Measurements from ENCODE around the gene RCAN3. TPM values are rescaled to one million over a fixed set of nuclear protein-coding genes. Genes with fewer than 3 reads are reported as not detected.
"Not testable (repeated sequence)": the region's sequence is repeated elsewhere in the genome, so short reads cannot be mapped to it uniquely, and the experiment has no call there.

RCAN3 gene
- total and polyA plus RNA-seq, 2 of the 13 experiments (the other 11 are each of a cell fraction or from before 2014, with no cell fraction given) = 12.2 to 13.3 TPM

GRCh38 chr1:24549210-24549609 is 46.6 kb downstream of the RCAN3 start (continued):
- TF ChIP-seq KLF16 (CRISPR knock-in tag; IDR thresholded peaks at IDR 0.05) (peak in 1 of 2 experiments; percentile 44; a peak in 1 of 4 replicates), ZMYM3 (CRISPR knock-in tag; IDR thresholded peaks at IDR 0.05) (peak; percentile 58; the same call in 1 of the 2 replicates), ZNF614 (CRISPR knock-in tag; IDR thresholded peaks at IDR 0.05; ENCODE audit: borderline replicate concordance) (peak; percentile 48; the same call in 1 of the 2 replicates), SMAD3 (CRISPR knock-in tag; IDR thresholded peaks at IDR 0.05) (0 out of 2 replicates have a peak, but pooled peaks have one; percentile 26), YEATS4 (CRISPR knock-in tag; IDR thresholded peaks at IDR 0.05; ENCODE audit: borderline replicate concordance) (0 out of 2 replicates have a peak, but pooled peaks have one; percentile 36), FOXP1 (CRISPR knock-in tag; IDR thresholded peaks at IDR 0.05) (peak; percentile 75), SOX6 (CRISPR knock-in tag; IDR thresholded peaks at IDR 0.05) (peak; percentile 85), NR2C2 (CRISPR knock-in tag; IDR thresholded peaks at IDR 0.05; ENCODE audit: borderline replicate concordance) (peak; percentile 68; the same call in 1 of the 2 replicates), KLF12 (CRISPR knock-in tag; IDR thresholded peaks at IDR 0.05; ENCODE audit: borderline replicate concordance) (0 out of 2 replicates have a peak, but pooled peaks have one; percentile 29), ZFX (CRISPR knock-in tag; IDR thresholded peaks at IDR 0.05; ENCODE audit: low read depth) (0 out of 2 replicates have a peak, but pooled peaks have one; percentile 23), PITX1 (CRISPR knock-in tag; IDR thresholded peaks at IDR 0.05) (peak; percentile 33; the same call in 1 of the 2 replicates), SPEN (CRISPR knock-in tag; IDR thresholded peaks at IDR 0.05; ENCODE audit: low read depth) (peak; percentile 39; the same call in 1 of the 2 replicates), ARID5B (CRISPR knock-in tag; IDR thresholded peaks at IDR 0.05) (peak; percentile 80), HDAC1 (CRISPR knock-in tag; IDR thresholded peaks at IDR 0.05) (0 out of 2 replicates have a peak, but pooled peaks have one; percentile 22)
- TF ChIP-seq, protein P1, sequence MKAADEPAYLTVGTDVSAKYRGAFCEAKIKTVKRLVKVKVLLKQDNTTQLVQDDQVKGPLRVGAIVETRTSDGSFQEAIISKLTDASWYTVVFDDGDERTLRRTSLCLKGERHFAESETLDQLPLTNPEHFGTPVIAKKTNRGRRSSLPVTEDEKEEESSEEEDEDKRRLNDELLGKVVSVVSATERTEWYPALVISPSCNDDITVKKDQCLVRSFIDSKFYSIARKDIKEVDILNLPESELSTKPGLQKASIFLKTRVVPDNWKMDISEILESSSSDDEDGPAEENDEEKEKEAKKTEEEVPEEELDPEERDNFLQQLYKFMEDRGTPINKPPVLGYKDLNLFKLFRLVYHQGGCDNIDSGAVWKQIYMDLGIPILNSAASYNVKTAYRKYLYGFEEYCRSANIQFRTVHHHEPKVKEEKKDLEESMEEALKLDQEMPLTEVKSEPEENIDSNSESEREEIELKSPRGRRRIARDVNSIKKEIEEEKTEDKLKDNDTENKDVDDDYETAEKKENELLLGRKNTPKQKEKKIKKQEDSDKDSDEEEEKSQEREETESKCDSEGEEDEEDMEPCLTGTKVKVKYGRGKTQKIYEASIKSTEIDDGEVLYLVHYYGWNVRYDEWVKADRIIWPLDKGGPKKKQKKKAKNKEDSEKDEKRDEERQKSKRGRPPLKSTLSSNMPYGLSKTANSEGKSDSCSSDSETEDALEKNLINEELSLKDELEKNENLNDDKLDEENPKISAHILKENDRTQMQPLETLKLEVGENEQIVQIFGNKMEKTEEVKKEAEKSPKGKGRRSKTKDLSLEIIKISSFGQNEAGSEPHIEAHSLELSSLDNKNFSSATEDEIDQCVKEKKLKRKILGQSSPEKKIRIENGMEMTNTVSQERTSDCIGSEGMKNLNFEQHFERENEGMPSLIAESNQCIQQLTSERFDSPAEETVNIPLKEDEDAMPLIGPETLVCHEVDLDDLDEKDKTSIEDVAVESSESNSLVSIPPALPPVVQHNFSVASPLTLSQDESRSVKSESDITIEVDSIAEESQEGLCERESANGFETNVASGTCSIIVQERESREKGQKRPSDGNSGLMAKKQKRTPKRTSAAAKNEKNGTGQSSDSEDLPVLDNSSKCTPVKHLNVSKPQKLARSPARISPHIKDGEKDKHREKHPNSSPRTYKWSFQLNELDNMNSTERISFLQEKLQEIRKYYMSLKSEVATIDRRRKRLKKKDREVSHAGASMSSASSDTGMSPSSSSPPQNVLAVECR (CRISPR knock-in tag; IDR thresholded peaks at IDR 0.05; ENCODE audit: borderline replicate concordance) = peak; percentile 33; the same call in 1 of the 2 replicates
- TF ChIP-seq, protein P2, sequence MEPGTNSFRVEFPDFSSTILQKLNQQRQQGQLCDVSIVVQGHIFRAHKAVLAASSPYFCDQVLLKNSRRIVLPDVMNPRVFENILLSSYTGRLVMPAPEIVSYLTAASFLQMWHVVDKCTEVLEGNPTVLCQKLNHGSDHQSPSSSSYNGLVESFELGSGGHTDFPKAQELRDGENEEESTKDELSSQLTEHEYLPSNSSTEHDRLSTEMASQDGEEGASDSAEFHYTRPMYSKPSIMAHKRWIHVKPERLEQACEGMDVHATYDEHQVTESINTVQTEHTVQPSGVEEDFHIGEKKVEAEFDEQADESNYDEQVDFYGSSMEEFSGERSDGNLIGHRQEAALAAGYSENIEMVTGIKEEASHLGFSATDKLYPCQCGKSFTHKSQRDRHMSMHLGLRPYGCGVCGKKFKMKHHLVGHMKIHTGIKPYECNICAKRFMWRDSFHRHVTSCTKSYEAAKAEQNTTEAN (CRISPR knock-in tag; conservative IDR thresholded peaks at IDR 0.05) = peak; percentile 41; the same call in 1 of the 2 replicates
- TF ChIP-seq FOXP1, SOX6 (IDR thresholded peaks at IDR 0.05): not testable (repeated sequence)
- TF ChIP-seq, protein P3, sequence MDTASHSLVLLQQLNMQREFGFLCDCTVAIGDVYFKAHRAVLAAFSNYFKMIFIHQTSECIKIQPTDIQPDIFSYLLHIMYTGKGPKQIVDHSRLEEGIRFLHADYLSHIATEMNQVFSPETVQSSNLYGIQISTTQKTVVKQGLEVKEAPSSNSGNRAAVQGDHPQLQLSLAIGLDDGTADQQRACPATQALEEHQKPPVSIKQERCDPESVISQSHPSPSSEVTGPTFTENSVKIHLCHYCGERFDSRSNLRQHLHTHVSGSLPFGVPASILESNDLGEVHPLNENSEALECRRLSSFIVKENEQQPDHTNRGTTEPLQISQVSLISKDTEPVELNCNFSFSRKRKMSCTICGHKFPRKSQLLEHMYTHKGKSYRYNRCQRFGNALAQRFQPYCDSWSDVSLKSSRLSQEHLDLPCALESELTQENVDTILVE (CRISPR knock-in tag; IDR thresholded peaks at IDR 0.05) = 0 out of 2 replicates have a peak, but pooled peaks have one; percentile 53

Measured in HepG2 (cell line).